KBM-7 (cell line): ENCODE measurements around the gene COL18A1.

ENCODE experiments used
- DNase-seq: peaks from one replicate; pipeline ENCODE4 v3.0.0-alpha.2; 2015
- in situ Hi-C: fragments of 300-500 bp; cut with MboI; formaldehyde crosslinking; loops from 2 replicates; pipeline ENCODE4 v1.14.3; 2020; ENCODE audit warnings: low sequenced_read_pairs, low pct_unique_long_range_greater_than_20kb, mixed read lengths

Gene COL18A1

DNA sequence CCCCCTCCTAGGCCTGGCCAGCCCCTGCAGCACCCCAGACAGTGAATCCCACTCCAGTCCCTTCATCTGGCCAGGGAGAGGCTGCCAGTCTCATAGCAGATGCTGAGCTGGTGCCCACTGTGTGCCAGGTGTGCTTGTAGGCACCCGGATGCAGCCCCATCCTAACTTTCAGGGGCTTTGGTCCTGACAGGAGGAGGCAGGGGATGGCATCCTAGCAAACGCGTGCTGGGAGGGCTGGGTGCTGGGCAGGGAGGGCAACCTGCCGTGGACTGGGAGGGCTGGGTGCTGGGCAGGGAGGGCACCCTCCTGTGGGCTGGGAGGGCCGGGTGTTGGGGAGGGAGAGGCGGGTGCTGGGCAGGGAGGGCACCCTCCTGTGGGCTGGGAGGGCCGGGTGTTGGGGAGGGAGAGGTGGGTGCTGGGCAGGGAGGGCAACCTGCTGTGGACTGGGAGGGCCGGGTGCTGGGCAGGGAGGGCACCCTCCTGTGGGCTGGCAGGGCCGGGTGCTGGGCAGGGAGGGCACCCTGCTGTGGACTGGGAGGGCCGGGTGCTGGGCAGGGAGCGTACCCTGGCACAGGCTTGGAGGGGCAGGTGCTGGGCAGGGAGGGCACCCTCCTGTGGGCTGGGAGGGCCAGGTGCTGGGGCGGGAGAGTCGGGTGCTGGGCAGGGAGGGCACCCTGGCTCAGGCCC, 102.0 kb downstream of the COL18A1 start:
- DNase-seq = no peak
- in situ Hi-C loops = no loop called here

DNA sequence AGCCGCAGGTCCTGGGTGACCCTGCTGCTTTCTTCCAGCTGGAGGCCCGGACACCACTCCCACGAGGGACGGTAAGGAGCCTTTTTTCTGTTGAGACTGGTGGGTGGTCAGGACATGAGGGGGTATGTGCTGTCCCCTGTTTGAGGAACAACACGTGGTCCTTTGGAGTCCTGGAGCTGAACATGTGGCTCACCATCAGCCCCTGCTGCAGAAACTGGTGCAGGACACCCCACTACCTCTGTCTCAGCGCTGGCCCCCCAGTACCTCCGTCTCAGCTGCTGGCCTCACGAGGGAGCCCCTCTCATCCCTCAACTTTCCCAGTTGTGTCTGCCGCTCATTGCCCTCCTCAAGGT, 102.5 kb downstream of the COL18A1 start:
- DNase-seq = no peak
- in situ Hi-C loops = no loop called here

DNA sequence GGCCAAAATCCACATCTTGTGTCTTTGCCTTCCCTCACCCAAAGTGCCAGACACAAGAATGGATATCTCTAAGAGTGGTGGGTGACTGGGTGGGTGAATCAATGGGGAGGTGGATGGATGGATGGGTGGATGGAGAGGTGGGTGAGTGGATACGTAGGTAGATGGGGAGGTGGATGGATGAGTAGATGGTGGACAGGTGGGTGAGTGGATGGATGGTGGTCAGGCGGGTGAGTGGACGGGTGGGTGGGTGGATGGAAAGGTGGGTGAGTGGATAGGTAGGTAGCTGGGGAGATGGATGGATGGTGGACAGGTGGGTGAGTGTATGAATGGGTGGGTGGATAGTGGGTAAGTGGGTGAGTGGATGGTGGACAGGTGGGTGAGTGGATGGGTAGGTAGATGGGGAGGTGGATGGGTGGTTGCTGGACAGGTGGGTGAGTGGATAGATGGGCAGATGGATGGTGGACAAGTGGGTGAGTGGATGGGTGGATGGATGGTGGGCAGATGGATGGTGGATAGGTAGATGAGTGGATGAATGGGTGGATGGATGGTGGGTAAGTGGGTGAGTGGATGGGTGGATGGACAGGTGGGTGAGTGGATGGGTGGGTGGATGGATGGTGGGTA, 103.0 kb downstream of the COL18A1 start:
- in situ Hi-C loops = no loop called here
- DNase-seq = no peak

DNA sequence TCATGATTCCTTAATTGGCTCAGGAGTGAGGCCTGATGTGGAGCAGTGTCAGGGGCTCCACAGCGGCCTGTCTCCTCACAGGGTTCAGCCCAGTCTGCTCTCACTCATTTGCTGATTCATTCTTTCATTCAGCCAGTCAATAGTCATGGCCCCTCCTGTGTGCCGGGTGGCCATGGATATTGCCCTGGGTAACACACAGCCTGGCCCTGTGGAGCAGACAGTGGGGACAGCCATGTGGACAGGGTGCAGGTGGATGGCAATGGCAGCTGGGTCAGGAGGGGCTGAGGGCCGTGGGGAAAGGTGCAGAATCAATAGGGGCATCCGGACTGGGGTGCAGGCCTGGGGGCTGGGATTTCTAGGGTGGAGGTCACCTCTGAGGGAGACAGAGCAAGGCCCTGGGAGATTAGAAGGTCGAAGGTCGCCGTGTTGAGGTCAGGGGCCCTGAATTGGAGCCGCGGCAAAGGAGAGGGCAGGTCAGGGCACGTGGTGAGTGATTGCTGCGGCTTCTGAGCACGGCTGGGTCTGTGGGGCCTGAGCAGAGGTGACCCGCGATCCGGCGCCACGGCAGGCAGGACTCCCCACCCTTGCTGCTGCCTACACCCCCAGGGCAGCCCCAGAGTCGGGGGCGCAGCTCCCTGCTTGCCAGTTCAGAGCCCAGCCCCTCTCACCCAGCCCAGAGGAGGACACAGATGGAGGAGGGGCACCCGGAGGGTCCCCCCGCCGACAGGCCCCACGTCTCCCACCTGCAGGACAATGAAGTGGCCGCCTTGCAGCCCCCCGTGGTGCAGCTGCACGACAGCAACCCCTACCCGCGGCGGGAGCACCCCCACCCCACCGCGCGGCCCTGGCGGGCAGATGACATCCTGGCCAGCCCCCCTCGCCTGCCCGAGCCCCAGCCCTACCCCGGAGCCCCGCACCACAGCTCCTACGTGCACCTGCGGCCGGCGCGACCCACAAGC, 103.9 kb downstream of the COL18A1 start:
- in situ Hi-C loops = no loop called here
- no peak for DNase-seq

DNA sequence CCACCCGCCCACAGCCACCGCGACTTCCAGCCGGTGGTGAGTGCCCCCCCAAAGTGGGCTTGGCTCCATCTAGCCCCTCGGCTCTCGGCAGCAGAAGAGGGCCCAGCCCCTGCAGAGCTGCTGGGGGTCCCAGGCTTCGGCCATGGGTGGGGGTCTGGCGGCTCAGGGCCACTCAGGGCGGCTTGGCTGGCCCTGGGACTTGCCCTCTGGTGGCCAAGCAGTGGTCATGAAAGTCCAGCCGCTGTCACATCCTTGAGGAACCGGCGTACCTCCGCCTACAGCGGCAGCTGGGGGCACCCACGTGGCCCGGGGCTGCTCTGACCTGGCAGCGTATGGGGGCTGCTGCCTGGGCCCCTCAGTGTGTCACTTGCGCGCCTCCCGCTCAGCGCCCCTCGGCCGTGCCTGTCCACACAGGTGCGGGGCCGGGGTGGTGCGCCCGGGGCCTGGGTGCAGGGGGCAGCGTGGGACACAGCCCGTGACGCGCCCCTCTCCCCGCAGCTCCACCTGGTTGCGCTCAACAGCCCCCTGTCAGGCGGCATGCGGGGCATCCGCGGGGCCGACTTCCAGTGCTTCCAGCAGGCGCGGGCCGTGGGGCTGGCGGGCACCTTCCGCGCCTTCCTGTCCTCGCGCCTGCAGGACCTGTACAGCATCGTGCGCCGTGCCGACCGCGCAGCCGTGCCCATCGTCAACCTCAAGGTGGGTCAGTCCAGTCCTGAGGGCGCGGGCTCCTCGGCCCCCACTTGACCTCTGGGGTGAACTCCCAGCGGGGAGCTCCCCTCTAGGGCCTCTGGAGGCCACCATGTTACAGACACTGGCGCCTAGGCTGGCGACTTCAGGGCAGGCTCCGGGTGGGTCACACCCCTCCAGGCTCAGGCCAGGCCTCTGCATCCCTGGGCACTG, 104.9 kb downstream of the COL18A1 start:
- in situ Hi-C loops = no loop called here
- no peak for DNase-seq

DNA sequence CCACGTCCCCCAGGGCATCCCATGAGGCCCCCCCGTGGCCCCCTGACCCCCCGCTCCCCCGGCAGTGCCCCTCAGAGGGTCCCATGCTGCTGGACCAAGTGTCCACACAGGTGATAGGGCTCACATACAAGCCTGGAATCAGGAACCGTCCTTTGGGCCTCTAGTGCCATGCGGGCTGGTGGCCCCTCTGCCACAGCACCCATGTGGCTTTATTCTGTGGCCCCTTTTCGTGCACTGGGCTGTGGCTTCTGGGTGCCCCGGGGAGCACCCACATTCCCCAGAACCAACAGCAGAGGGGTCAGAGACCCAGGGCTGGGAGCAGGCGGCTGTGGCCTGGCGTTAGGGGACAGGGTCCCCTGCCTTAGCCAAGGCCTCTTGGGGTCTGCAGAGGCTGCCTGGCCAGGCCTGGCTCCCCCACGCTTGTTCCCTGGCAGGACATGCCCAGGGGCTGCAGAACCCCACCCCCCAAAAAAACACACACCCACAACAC, 105.5 kb downstream of the COL18A1 start:
- in situ Hi-C loops = no loop called here
- no peak for DNase-seq

DNA sequence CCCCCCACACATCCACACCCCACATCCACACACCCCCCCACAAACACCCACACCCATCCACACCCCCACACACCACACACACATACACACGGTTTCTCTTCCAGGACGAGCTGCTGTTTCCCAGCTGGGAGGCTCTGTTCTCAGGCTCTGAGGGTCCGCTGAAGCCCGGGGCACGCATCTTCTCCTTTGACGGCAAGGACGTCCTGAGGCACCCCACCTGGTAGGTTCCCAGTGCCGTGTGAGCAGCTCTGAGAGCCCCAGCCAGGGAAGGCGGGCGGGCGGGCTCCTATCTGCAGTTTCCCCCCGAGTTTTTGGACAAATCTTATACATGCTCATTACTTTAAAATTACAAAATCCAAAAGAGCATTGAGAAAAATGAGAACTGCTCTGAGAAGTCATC, 106.0 kb downstream of the COL18A1 start:
- in situ Hi-C loops = no loop called here
- DNase-seq = no peak

DNA sequence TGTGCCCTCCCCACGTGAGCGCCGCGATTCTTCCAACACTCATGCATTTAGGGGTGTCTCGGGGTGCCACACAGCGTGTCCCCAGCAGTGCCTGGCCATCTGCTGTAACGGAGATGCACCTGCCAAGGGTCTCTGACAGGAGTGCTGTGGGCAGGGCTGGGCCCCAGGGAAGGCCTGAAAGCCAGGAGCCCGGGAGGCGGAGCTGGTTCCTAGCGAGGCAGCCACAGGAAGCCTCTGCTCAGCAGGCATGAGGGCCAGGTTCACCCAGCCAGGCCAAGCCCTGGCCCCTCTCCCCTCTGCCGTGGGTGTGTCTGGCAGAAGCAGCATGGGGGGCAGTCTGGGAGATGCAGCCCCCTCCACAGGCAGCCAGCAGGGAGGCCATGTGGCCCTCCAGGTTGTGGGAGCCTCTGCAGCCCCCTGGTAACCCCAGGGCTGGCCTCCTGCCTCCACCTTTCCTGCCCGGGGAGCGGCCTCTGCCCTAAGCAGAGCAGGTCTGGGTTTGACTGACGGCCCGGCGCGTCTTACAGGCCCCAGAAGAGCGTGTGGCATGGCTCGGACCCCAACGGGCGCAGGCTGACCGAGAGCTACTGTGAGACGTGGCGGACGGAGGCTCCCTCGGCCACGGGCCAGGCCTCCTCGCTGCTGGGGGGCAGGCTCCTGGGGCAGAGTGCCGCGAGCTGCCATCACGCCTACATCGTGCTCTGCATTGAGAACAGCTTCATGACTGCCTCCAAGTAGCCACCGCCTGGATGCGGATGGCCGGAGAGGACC, 106.9 kb downstream of the COL18A1 start:
- in situ Hi-C loops = no loop called here

DNA sequence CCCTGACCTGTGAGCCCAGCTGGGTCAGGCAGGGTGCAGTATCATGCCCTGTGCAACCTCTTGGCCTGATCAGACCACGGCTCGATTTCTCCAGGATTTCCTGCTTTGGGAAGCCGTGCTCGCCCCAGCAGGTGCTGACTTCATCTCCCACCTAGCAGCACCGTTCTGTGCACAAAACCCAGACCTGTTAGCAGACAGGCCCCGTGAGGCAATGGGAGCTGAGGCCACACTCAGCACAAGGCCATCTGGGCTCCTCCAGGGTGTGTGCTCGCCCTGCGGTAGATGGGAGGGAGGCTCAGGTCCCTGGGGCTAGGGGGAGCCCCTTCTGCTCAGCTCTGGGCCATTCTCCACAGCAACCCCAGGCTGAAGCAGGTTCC, 107.6 kb downstream of the COL18A1 start:
- in situ Hi-C loops = no loop called here
- DNase-seq = no peak

More for the DNA sequence above, 106.9 kb downstream of the COL18A1 start:
- DNase-seq = no peak

DNA sequence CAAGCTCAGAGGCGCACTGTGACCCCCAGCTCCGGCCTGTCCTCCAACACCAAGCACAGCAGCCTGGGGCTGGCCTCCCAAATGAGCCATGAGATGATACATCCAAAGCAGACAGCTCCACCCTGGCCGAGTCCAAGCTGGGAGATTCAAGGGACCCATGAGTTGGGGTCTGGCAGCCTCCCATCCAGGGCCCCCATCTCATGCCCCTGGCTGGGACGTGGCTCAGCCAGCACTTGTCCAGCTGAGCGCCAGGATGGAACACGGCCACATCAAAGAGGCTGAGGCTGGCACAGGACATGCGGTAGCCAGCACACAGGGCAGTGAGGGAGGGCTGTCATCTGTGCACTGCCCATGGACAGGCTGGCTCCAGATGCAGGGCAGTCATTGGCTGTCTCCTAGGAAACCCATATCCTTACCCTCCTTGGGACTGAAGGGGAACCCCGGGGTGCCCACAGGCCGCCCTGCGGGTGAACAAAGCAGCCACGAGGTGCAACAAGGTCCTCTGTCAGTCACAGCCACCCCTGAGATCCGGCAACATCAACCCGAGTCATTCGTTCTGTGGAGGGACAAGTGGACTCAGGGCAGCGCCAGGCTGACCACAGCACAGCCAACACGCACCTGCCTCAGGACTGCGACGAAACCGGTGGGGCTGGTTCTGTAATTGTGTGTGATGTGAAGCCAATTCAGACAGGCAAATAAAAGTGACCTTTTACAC, 108.2 kb downstream of the COL18A1 start:
- no peak for DNase-seq
- in situ Hi-C loops = no loop called here

DNA sequence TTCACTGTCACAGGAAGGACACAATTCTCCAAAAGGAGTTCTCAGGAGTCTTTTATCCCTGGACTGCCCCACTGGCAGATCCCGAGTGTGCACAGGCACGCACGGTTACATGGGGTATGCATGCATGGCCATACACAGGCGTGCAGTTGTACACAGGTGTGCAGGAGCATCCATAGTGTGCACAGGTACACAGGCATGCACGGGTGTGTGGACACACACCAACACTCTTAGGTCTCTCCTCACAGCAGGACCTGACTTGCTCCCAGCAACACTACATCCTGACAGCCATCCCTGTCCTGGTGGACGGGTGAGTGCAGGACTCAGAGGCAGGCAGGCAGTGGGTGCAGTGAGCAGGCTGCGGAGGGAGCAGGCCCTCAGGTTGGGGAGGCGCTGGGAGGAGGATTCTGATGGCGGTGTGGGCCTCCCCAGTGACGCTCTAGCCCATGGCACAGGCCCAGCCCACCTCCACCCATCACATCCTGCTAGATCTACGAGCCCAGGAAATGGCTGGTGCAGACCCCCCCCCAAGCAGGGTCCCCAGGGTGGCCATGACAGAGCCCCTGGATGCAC, 108.9 kb downstream of the COL18A1 start:
- in situ Hi-C loops = no loop called here
- DNase-seq = no peak

DNA sequence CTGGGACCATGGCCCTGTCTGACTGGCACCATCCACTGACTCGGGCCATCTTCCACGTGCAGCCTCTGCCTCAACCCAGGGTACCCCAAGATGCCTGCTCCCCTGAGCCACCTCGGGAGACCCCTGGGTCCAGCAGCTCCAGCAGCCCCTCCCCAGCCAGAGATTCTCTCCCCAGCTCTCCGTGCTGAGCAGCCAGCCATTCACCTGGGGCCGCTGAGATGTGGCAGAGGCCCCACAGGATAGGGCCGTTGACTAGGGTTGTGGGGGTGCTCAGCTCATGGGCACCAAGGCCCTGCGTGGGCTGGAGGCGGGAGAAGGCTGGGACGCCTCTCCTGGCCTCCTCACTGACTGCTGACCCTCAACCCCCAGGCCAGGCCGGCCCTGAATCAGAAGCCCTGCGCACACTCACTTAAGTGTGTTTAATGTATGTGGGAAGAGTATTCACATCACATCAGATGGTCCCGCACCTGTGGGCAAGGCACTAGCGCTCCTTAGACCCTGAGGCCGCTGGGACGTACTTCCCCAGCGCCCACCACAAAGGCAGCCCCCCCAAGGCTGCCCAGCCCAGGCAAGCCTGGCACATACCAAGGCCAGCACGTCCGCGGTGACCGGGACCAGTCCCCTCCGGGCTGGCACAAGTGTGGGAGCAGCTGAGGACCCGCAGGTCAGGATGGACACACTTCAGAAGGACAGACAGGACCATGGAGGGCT, 109.5 kb downstream of the COL18A1 start:
- no peak for DNase-seq
- in situ Hi-C loops = no loop called here

DNA sequence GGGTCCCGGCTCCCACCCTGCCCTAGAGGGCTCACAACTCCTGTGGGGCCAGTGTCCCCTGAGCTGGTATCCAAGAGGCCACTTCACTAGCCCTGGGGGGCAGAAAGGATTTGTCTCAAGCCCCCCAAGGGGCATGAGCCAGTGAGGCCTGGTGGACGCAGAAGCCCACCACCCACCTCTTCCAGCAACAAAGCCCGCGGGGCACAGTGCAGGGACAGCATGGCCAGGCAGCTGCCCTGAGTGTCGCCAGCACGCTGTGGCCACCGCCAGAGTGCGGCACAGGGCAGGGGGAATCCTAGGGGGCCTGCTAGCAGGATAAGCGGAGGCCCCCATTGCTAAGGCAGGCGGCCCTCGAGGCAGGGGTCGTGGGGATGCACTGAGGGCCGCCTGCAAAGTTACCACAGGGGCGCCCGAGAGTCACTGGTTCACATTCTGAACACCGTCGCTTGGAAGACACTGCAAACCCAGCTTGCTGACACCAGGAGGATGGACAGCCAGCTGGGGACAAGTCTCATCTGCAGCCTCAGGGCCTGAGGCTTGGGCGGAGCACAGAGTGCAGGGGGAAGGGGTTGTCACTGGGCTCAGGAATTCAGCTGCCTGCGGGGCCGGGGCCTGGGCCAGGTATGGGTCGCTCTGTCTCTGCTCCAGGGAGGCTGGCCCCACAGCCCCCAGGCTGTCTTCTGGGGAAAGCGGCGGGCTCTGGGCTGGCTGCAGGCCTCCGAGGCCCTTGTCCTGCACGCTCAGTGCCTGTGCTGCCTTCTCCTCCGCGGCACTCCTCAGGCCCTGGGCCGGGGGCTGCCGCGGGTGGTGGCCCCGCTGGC, 110.5 kb downstream of the COL18A1 start:
- no peak for DNase-seq
- in situ Hi-C loops = no loop called here

DNA sequence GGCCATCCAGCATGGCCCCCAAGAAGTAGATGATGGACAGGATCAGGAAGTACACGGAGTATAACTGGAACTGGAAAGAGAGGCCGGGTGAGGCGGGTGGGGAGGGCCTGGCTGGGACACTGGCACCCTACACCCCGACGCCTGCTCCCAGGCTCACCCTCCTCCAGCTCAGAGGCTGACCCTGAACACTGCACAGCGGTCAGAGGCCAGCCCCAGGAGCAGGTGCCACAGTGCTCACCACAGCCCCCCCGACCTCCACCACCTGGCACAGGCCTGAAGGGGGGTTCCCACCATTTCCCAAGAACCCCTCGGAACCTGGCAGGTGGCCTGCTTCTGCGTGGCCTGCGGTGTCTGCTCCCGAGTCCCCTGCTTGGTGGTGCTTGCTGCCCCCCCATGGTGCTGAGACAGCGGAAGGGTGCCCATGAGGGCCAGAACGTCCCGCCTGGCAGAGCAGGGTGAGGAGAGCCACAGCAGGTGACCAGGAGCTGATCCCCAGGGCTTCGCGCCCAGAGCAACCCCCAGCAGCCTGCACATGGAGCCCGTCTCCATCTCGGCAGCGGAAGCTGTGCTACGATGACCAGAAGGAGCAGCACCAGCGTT, 111.2 kb downstream of the COL18A1 start:
- no peak for DNase-seq
- in situ Hi-C loops = no loop called here

DNA sequence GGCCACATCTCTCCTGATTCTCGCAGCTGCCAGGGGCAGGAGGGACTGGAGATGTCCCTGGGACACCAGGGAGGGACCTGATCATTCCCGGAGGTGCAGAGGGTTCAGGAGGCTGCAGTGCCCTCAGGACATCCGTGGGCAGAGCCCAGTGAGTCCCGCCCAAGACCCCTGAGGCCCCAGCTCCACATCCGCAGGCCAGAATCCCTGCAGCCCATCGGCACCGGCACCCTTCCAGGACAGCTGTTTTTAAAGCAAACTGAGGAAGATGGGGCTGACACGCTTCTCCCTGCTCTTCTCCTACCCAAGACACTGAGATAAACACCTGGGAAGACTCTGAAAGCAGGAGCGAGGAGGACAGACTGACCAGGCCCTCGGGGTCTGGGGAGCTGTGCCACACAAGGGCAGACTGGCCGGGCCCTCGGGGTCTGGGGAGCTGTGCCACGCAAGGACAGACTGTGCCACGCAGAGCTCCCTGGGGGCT, 111.7 kb downstream of the COL18A1 start:
- in situ Hi-C loops = no loop called here
- no peak for DNase-seq
